Epithelial cell of esophagus (primary cell): Measurements from ENCODE around the gene NOL4L.

ENCODE experiments used
- DNase-seq: peaks from one replicate; pipeline ENCODE4 v3.0.0; 2010; ENCODE audit warnings: low read depth
- H3K4me3 ChIP-seq: 2 replicates; pipeline ENCODE4 v1.5.1; 2011; ENCODE audit warnings: mild to moderate bottlenecking, low read length, control low read depth
- TF ChIP-seq, protein P1 (sequence below): IDR thresholded peaks from 2 replicates; pipeline ENCODE4 v1.5.1; 2011; ENCODE audit warnings: low read depth, mild to moderate bottlenecking, low read length, control low read depth, inconsistent platforms; ENCODE audit not compliant: insufficient read depth; ENCODE audit errors: missing control alignments

The NOL4L gene

DNA sequence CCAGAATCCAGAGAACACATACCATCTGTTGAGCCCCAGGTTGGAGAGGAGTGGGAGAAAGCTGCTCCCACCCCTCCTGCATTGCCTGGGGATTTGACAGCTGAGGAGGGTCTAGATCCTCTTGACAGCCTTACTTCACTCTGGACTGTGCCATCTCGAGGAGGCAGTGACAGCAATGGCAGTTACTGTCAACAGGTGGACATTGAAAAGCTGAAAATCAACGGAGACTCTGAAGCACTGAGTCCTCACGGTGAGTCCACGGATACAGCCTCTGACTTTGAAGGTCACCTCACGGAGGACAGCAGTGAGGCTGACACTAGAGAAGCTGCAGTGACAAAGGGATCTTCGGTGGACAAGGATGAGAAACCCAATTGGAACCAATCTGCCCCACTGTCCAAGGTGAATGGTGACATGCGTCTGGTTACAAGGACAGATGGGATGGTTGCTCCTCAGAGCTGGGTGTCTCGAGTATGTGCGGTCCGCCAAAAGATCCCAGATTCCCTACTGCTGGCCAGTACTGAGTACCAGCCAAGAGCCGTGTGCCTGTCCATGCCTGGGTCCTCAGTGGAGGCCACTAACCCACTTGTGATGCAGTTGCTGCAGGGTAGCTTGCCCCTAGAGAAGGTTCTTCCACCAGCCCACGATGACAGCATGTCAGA is 149.6 kb downstream of the NOL4L start:
- no peak overlapping the region for H3K4me3 ChIP-seq
- TF ChIP-seq, protein P1, sequence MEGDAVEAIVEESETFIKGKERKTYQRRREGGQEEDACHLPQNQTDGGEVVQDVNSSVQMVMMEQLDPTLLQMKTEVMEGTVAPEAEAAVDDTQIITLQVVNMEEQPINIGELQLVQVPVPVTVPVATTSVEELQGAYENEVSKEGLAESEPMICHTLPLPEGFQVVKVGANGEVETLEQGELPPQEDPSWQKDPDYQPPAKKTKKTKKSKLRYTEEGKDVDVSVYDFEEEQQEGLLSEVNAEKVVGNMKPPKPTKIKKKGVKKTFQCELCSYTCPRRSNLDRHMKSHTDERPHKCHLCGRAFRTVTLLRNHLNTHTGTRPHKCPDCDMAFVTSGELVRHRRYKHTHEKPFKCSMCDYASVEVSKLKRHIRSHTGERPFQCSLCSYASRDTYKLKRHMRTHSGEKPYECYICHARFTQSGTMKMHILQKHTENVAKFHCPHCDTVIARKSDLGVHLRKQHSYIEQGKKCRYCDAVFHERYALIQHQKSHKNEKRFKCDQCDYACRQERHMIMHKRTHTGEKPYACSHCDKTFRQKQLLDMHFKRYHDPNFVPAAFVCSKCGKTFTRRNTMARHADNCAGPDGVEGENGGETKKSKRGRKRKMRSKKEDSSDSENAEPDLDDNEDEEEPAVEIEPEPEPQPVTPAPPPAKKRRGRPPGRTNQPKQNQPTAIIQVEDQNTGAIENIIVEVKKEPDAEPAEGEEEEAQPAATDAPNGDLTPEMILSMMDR, result no peak
- DNase-seq, result no peak

DNA sequence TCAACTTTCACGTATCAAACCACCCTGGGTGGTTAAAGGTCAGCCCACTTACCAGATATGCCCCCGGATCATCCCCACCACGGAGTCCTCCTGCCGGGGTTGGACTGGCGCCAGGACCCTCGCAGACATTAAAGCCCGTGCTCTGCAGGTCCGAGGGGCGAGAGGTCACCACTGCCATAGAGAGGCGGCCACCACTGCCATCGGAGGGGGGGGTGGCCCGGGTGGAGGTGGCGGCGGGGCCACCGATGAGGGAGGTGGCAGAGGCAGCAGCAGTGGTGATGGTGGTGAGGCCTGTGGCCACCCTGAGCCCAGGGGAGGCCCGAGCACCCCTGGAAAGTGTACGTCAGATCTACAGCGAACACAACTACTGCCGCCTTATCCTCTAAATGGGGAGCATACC is 150.7 kb downstream of the NOL4L start:
- DNase-seq, result no peak
- TF ChIP-seq, protein P1, result no peak
- H3K4me3 ChIP-seq, result no peak overlapping the region

DNA sequence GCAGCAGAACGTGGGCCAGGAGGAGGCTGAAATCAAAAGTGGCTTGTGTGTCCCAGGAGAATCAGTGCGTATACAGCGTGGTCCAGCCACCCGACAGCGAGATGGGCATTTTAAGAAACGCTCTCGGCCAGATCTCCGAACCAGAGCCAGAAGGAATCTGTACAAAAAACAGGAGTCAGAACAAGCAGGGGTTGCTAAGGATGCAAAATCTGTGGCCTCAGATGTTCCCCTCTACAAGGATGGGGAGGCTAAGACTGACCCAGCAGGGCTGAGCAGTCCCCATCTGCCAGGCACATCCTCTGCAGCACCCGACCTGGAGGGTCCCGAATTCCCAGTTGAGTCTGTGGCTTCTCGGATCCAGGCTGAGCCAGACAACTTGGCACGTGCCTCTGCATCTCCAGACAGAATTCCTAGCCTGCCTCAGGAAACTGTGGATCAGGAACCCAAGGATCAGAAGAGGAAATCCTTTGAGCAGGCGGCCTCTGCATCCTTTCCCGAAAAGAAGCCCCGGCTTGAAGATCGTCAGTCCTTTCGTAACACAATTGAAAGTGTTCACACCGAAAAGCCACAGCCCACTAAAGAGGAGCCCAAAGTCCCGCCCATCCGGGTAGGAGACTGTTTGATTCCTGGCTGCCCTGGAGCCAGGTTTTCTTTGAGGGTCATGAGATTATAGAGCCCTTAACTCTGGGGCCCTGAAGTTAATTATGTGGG is 151.7 kb downstream of the NOL4L start:
- no peak for DNase-seq

DNA sequence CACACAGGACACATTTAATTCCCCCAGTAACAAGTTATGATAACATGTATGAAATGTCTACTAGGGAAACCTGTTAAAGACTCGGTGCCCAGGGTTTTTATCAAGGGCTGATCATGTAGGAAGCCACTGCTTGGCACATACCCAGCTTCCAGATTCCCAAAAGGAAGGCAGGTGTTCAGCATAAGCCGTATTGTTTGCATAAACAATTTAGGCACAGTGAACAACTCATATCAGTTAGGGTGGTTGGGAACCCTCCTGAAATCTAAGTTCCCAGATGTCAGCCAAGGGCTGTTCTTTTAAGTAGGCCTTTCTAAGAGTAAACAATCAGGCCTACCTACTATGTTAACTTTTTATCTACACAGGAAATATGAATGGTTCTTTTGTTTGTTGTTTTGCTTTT is 152.9 kb downstream of the NOL4L start:
- no peak for DNase-seq
- TF ChIP-seq, protein P1, result no peak
- H3K4me3 ChIP-seq, result no peak overlapping the region

More for the DNA sequence above, 151.7 kb downstream of the NOL4L start:
- TF ChIP-seq, protein P1, result no peak
- H3K4me3 ChIP-seq, result no peak overlapping the region

DNA sequence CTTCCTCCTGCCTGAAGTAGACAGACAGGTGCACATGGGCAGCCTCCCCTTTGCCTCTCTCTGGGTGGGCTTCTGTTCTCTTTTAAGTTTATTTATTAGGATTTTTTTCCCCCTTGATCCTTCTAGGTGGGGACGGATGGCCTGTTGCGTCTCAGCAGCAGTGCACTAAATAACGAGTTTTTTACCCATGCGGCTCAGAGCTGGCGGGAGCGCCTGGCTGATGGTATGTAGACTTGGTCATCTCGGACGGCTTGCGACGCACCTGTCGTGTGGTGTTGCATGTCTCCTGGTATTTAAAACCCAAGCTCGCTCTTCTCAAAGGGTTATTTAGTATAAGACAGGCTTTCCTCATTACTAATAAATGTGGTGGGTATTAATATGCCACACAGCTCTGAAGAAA is 153.7 kb downstream of the NOL4L start:
- DNase-seq, result no peak
- TF ChIP-seq, protein P1, result no peak
- H3K4me3 ChIP-seq, result no peak overlapping the region

DNA sequence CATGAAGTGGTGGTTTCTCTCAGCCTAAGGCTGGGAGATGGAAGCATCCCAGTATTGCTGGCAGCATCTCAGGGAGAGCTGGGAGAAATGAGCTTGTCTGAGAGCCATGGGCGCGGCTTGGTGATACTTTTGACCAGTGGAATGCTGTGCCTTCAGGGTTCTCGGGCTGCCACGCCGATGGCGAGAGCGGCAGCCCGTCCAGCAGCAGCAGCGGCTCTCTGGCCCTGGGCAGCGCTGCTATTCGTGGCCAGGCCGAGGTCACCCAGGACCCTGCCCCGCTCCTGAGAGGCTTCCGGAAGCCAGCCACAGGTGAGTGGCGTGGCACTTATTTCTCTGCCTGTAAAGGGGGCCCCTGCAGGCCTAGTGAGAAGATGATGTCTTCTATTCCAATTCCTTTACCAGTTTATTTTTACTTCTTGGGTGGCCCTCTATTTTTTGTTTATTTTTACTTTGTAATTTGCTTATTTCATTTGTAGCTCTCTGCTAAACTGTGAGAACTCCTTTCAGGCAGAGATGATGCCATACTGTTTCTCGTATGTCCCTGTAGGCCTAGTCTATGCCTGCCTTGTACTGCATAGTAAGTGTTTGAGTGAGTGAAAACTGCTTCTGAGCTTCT is 155.3 kb downstream of the NOL4L start:
- TF ChIP-seq, protein P1, result no peak
- H3K4me3 ChIP-seq, result no peak overlapping the region
- DNase-seq, result no peak
